A549 (cell line): ENCODE data around the gene ANP32A. TPM values are rescaled to one million over a fixed set of nuclear protein-coding genes. Genes with fewer than 3 reads are reported as not detected.

Experiments used
- ATAC-seq, 2 experiments: fragments of 200-7000 bp in 1 of 2; fragments of >200 bp in 1 of 2; cut with Nextera tagmentation in 1 of 2; cut with Tn5 transposase in 1 of 2; 3 replicates each; pipeline versions ENCODE4 v1.8.0 to v1.9.1; 2018 to 2020; ENCODE audit warnings: mild to moderate bottlenecking in 1 of 2, moderate library complexity in 1 of 2
- CTCF ChIA-PET: fragments of 300-600 bp; sonication (Branson Sonifier 250); formaldehyde crosslinking; extraction: SDS; loops from one replicate; lab custom pipeline; 2021; ENCODE audit warnings: antibody characterized with exemption, inconsistent platforms; lab: Yijun Ruan, JAX
- POLR2A ChIA-PET: fragments of 350-600 bp; formaldehyde crosslinking; extraction: SDS; loops from one replicate; lab custom pipeline; 2021; ENCODE audit warnings: antibody characterized with exemption, inconsistent platforms; lab: Yijun Ruan, JAX
- DNase-seq, 2 experiments: peaks; one replicate each; pipeline versions ENCODE4 v3.0.0 to v3.0.0-alpha.2; 2011 to 2016; ENCODE audit warnings: low read depth in 1 of 2, low spot score in 1 of 2
- FAIRE-seq: peaks from 2 replicates; lab custom pipeline; 2011; peaks lifted over from hg19 to GRCh38; lab: Jason Lieb, UNC
- H3K27ac ChIP-seq, 2 experiments: fragments of >200 bp; sonication (Bioruptor Twin); formaldehyde crosslinking; 3 replicates each; pipeline ENCODE4 v1.5.1; 2016 to 2017
- H3K4me1 ChIP-seq: fragments of >200 bp; sonication (Bioruptor Twin); formaldehyde crosslinking; 3 replicates; pipeline ENCODE4 v1.6.1; 2016
- H3K4me2 ChIP-seq: fragments of >200 bp; sonication (Bioruptor Twin); formaldehyde crosslinking; 3 replicates; pipeline ENCODE4 v1.6.1; 2016
- H3K4me3 ChIP-seq: fragments of >200 bp; sonication (Bioruptor Twin); formaldehyde crosslinking; 3 replicates; pipeline ENCODE4 v1.5.1; 2016
- H3K9me3 ChIP-seq: fragments of >200 bp; sonication (Bioruptor Twin); formaldehyde crosslinking; 3 replicates; pipeline ENCODE4 v1.6.1; 2016
- BHLHE40 ChIP-seq: IDR thresholded peaks from 2 replicates; pipeline ENCODE4 v1.6.1; 2012; ENCODE audit warnings: low read depth, low read length, inconsistent platforms
- CEBPB ChIP-seq, 2 experiments: fragments of >200 bp in 1 of 2; sonication (Bioruptor Twin) in 1 of 2; formaldehyde crosslinking in 1 of 2; IDR thresholded peaks; 2 replicates each; pipeline ENCODE4 v1.6.1; 2012 to 2016
- E2F6 ChIP-seq: IDR thresholded peaks from 2 replicates; pipeline ENCODE4 v1.6.1; 2012; ENCODE audit warnings: low read depth, borderline replicate concordance
- EHMT2 ChIP-seq: fragments of 200-600 bp; sonication (generic); IDR thresholded peaks from 2 replicates; pipeline ENCODE4 v1.6.1; 2016; ENCODE audit warnings: antibody characterized with exemption, low read depth, mild to moderate bottlenecking, moderate library complexity
- EP300 ChIP-seq, 2 experiments: fragments of >200 bp; sonication (Bioruptor Twin); formaldehyde crosslinking; IDR thresholded peaks; 2 replicates in 1 of 2; 3 replicates in 1 of 2; pipeline ENCODE4 v1.6.1; 2016 to 2017
- FOSL2 ChIP-seq, 2 experiments: fragments of 450-650 bp in 1 of 2; fragments of >200 bp in 1 of 2; sonication (Bioruptor Twin) in 1 of 2; formaldehyde crosslinking; IDR thresholded peaks; 2 replicates each; pipeline versions ENCODE4 v1.5.0 to v1.6.1; 2016 to 2020; ENCODE audit warnings: mild to moderate bottlenecking in 1 of 2, moderate library complexity in 1 of 2
- FOXS1 ChIP-seq: fragments of 250-450 bp; sonication (Bioruptor Pico); IDR thresholded peaks from 2 replicates; pipeline ENCODE4 v1.5.0; 2020; ENCODE audit warnings: mild to moderate bottlenecking, moderate library complexity
- GATA3 ChIP-seq: IDR thresholded peaks from 2 replicates; pipeline ENCODE4 v1.6.1; 2012; ENCODE audit warnings: borderline replicate concordance
- HMGXB4 ChIP-seq: fragments of 250-450 bp; sonication (Bioruptor Pico); IDR thresholded peaks from 2 replicates; pipeline ENCODE4 v1.5.0; 2021; ENCODE audit warnings: mild to moderate bottlenecking, moderate library complexity, borderline replicate concordance
- HOXB5 ChIP-seq: fragments of 250-450 bp; sonication (Bioruptor Pico); IDR thresholded peaks from 2 replicates; pipeline ENCODE4 v1.5.0; 2020; ENCODE audit warnings: mild to moderate bottlenecking, moderate library complexity
- MAZ ChIP-seq: fragments of 150-350 bp; IDR thresholded peaks from 2 replicates; pipeline ENCODE4 v1.6.1; 2014; ENCODE audit warnings: antibody characterized with exemption, low read depth, low read length, borderline replicate concordance
- NFE2L2 ChIP-seq: fragments of 150-350 bp; conservative IDR thresholded peaks from 2 replicates; pipeline ENCODE4 v1.6.1; 2014; ENCODE audit warnings: low read length
- NPAS2 ChIP-seq: fragments of 250-450 bp; sonication (Bioruptor Pico); IDR thresholded peaks from 2 replicates; pipeline ENCODE4 v1.8.0; 2022; ENCODE audit warnings: mild to moderate bottlenecking, moderate library complexity, borderline replicate concordance
- PHF8 ChIP-seq: fragments of 200-600 bp; sonication (generic); IDR thresholded peaks from 2 replicates; pipeline ENCODE4 v1.6.1; 2016; ENCODE audit warnings: low read depth, mild to moderate bottlenecking, antibody characterized with exemption, moderate library complexity, borderline replicate concordance
- RNF2 ChIP-seq: fragments of 200-600 bp; sonication (generic); IDR thresholded peaks from 2 replicates; pipeline ENCODE4 v1.6.1; 2016; ENCODE audit warnings: low read depth, mild to moderate bottlenecking, antibody characterized with exemption, moderate library complexity, borderline replicate concordance
- SREBF2 ChIP-seq: fragments of 450-650 bp; IDR thresholded peaks from 2 replicates; pipeline ENCODE4 v1.6.1; 2014; ENCODE audit warnings: mild to moderate bottlenecking, moderate library complexity
- TFCP2L1 ChIP-seq: fragments of 250-450 bp; sonication (Bioruptor Pico); IDR thresholded peaks from 2 replicates; pipeline ENCODE4 v1.5.0; 2021; ENCODE audit warnings: mild to moderate bottlenecking
- ZNF302 ChIP-seq: fragments of 250-450 bp; sonication (Bioruptor Pico); IDR thresholded peaks from 2 replicates; pipeline ENCODE4 v1.9.0; 2021; ENCODE audit warnings: inconsistent platforms, mild to moderate bottlenecking, moderate library complexity
- WGBS: methylation state at CpG from one replicate; pipeline ENCODE4 v1.1.6; 2017; ENCODE audit errors: missing lambda C conversion rate; 5-methylcytosine and 5-hydroxymethylcytosine counted together
- polyA plus RNA-seq, 4 experiments: library from polyadenylated mRNA; depleted of rRNA in 3 of 4; stranded (reverse); fragments of >200 nt; fragmentation: RNase III in 1 of 4; extraction: RNeasy Plus Mini Kit Qiagen cat#74134 plus additional on column Dnase treatment in 1 of 4; gene quantifications; 2 replicates in 3 of 4; 3 replicates in 1 of 4; pipeline ENCODE4 v1.2.3, GENCODE V29; 2011 to 2017
- TF ChIP-seq, protein P1 (sequence below): IDR thresholded peaks from 2 replicates; pipeline ENCODE4 v1.6.1; 2012
- TF ChIP-seq, protein P2 (sequence below): fragments of 150-350 bp; IDR thresholded peaks from 2 replicates; pipeline ENCODE4 v1.6.1; 2014; ENCODE audit warnings: low read depth, mild to moderate bottlenecking, low read length

The ANP32A gene
- polyA plus RNA-seq, 2 of the 4 experiments (the other 2 are of a cell fraction): 208 to 354 TPM

- Histone ChIP-seq H3K4me3 (no peak overlapping the region), H3K27ac (no peak overlapping the region), H3K4me1 (no peaks in the 10 kb centered on the region), H3K4me2 (no peak overlapping the region), H3K9me3 (no peaks in the 10 kb centered on the region)
- CTCF ChIA-PET: interaction anchor here (1.2 to 1.5 kb wide), 2 partner anchors 14 to 101 kb away, joined by 3 to 6 read pairs; no protein-coding TSS in a partner anchor
- ATAC-seq: no peak
- TF ChIP-seq HOXB5 (CRISPR knock-in tag): no peak
- POLR2A ChIA-PET: no interaction called here
- FAIRE-seq: no peak
- no peak for DNase-seq
- 92% methylated on average over 3 of the region's 3 CpGs for WGBS
Measured at GRCh38 chr15:68774521-68775235, 46.0 kb downstream of the ANP32A start.

- Histone ChIP-seq H3K9me3 (no peaks in the 10 kb centered on the region), H3K27ac (no peak overlapping the region), H3K4me2 (no peak overlapping the region), H3K4me3 (no peak overlapping the region)
- WGBS: 94% methylated on average over 4 of the region's 4 CpGs
- CTCF ChIA-PET: interaction anchor here (1.2 to 1.5 kb wide), 2 partner anchors 14 to 102 kb away, joined by 3 to 6 read pairs; no protein-coding TSS in a partner anchor
- POLR2A ChIA-PET: no interaction called here
- no peak for ATAC-seq
- TF ChIP-seq HMGXB4 (CRISPR knock-in tag) (no peak), TFCP2L1 (no peak)
- TF ChIP-seq, all 56 proteins: peak for 0
- FAIRE-seq (no peak), DNase-seq (no peak)
- no peaks in the 10 kb centered on the region for H3K4me1 ChIP-seq
Measured at GRCh38 chr15:68774120-68774519, 46.6 kb downstream of the ANP32A start.

DNA sequence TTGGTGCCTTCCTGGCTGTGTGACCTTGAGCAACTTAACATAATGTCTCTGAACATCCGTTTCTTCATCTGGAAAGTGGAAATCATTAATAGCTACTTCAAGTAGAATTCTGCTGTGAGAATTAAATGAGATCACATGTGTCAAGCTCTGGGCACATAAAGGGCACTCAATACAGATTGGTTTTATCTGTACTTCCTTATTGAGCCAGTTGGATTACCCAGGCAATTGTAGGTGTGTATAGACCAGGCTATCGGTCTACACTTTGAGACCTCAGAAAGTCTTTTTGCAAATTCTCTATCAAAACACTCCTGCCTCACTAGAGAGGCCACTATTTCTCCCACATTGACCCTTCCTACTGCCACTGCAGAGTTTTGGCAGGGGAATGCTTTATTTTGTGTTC, 47.7 kb downstream of the ANP32A start:
- FAIRE-seq: no peak
- Histone ChIP-seq H3K4me2 (no peak overlapping the region), H3K4me3 (no peak overlapping the region), H3K9me3 (no peaks in the 10 kb centered on the region), H3K27ac (no peak overlapping the region), H3K4me1 (peaks cover 6% of the 10 kb centered on the region)
- no peak for DNase-seq
- TF ChIP-seq SREBF2 (no peak), ZNF302 (no peak), GATA3 (no peak), BHLHE40 (no peak), CEBPB (IDR thresholded peaks at IDR 0.05) (no peak), HMGXB4 (CRISPR knock-in tag) (no peak), MAZ (no peak), E2F6 (no peak), PHF8 (no peak), TFCP2L1 (no peak), EP300 (IDR thresholded peaks at IDR 0.05) (no peak), NFE2L2 (no peak), RNF2 (no peak), EHMT2 (no peak), FOSL2 (IDR thresholded peaks at IDR 0.05) (no peak), FOSL2 (CRISPR knock-in tag; IDR thresholded peaks at IDR 0.05) (no peak), NPAS2 (CRISPR knock-in tag) (no peak), FOXS1 (CRISPR knock-in tag) (no peak)
- TF ChIP-seq, protein P1, sequence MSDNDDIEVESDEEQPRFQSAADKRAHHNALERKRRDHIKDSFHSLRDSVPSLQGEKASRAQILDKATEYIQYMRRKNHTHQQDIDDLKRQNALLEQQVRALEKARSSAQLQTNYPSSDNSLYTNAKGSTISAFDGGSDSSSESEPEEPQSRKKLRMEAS: no peak
- TF ChIP-seq, protein P2, sequence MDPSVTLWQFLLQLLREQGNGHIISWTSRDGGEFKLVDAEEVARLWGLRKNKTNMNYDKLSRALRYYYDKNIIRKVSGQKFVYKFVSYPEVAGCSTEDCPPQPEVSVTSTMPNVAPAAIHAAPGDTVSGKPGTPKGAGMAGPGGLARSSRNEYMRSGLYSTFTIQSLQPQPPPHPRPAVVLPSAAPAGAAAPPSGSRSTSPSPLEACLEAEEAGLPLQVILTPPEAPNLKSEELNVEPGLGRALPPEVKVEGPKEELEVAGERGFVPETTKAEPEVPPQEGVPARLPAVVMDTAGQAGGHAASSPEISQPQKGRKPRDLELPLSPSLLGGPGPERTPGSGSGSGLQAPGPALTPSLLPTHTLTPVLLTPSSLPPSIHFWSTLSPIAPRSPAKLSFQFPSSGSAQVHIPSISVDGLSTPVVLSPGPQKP: no peak
- ChIA-PET CTCF (interaction anchor here (0.9 to 1.5 kb wide), 4 partner anchors 11 to 106 kb away, joined by 3 to 9 read pairs (median 3); no protein-coding TSS in a partner anchor), POLR2A (no interaction called here)
- ATAC-seq: no peak
- WGBS: 66% methylated on average over 2 of the region's 2 CpGs
